Activated CD4-positive, CD25-positive, alpha-beta regulatory T cell (primary cell): ENCODE results near the gene THSD7A.
"Not testable (repeated sequence)": the region's sequence is repeated elsewhere in the genome, so short reads cannot be mapped to it uniquely, and the experiment has no call there.

Experiments used
- DNase-seq, 4 experiments: peaks; one replicate each; lab custom pipeline; 2025; lab: John Stamatoyannopoulos, UW

Gene THSD7A

GRCh38 chr7:11456574-11456973 is 375.4 kb downstream of the THSD7A start:
- DNase-seq: no peak

- no peak for DNase-seq
Measured at GRCh38 chr7:11452476-11452875, 379.5 kb downstream of the THSD7A start.

GRCh38 chr7:11450281-11450680 is 381.7 kb downstream of the THSD7A start:
- DNase-seq: no peak

- no peak for DNase-seq
Measured at GRCh38 chr7:11449316-11449715, 382.7 kb downstream of the THSD7A start.

- no peak for DNase-seq
Measured at GRCh38 chr7:11448323-11448722, 383.7 kb downstream of the THSD7A start.

GRCh38 chr7:11447106-11447505 is 384.9 kb downstream of the THSD7A start:
- no peak for DNase-seq

- DNase-seq: not testable (repeated sequence)
Measured at GRCh38 chr7:11443934-11444333, 388.1 kb downstream of the THSD7A start.

- no peak for DNase-seq
Measured at GRCh38 chr7:11437994-11438393, 394.0 kb downstream of the THSD7A start.

- DNase-seq: no peak
Measured at GRCh38 chr7:11436773-11437524, 395.0 kb downstream of the THSD7A start.

- no peak for DNase-seq
Measured at GRCh38 chr7:11436316-11436715, 395.7 kb downstream of the THSD7A start.

GRCh38 chr7:11434366-11434765 is 397.6 kb downstream of the THSD7A start:
- no peak for DNase-seq

- no peak for DNase-seq
Measured at GRCh38 chr7:11430841-11431240, 401.2 kb downstream of the THSD7A start.

- DNase-seq: no peak
Measured at GRCh38 chr7:11430112-11430511, 401.9 kb downstream of the THSD7A start.

GRCh38 chr7:11428877-11429581 is 403.0 kb downstream of the THSD7A start:
- no peak for DNase-seq

GRCh38 chr7:11427686-11428273 is 404.2 kb downstream of the THSD7A start:
- no peak for DNase-seq

- DNase-seq: no peak
Measured at GRCh38 chr7:11424006-11424405, 408.0 kb downstream of the THSD7A start.

- DNase-seq: no peak
Measured at GRCh38 chr7:11420049-11420448, 411.9 kb downstream of the THSD7A start.

GRCh38 chr7:11416641-11417458 is 415.1 kb downstream of the THSD7A start:
- DNase-seq: no peak

- DNase-seq: no peak
Measured at GRCh38 chr7:11415101-11415500, 416.9 kb downstream of the THSD7A start.

- DNase-seq: no peak
Measured at GRCh38 chr7:11413901-11414300, 418.1 kb downstream of the THSD7A start.

- no peak for DNase-seq
Measured at GRCh38 chr7:11412036-11412435, 420.0 kb downstream of the THSD7A start.
